Retinal pigment epithelial cell (primary cell): Measurements from ENCODE around the gene ZNF385C.

Experiments used
- DNase-seq: peaks from one replicate; pipeline ENCODE4 v3.0.0-alpha.2; 2010; ENCODE audit warnings: low read depth
- H3K4me3 ChIP-seq: 2 replicates; pipeline ENCODE4 v1.5.1; 2011; ENCODE audit warnings: mild to moderate bottlenecking, low read length, control low read depth, moderate library complexity
- TF ChIP-seq, protein P1 (sequence below): conservative IDR thresholded peaks from 2 replicates; pipeline ENCODE4 v1.5.1; 2011; ENCODE audit warnings: low read depth, low read length, control low read depth, inconsistent platforms

ZNF385C gene

DNA sequence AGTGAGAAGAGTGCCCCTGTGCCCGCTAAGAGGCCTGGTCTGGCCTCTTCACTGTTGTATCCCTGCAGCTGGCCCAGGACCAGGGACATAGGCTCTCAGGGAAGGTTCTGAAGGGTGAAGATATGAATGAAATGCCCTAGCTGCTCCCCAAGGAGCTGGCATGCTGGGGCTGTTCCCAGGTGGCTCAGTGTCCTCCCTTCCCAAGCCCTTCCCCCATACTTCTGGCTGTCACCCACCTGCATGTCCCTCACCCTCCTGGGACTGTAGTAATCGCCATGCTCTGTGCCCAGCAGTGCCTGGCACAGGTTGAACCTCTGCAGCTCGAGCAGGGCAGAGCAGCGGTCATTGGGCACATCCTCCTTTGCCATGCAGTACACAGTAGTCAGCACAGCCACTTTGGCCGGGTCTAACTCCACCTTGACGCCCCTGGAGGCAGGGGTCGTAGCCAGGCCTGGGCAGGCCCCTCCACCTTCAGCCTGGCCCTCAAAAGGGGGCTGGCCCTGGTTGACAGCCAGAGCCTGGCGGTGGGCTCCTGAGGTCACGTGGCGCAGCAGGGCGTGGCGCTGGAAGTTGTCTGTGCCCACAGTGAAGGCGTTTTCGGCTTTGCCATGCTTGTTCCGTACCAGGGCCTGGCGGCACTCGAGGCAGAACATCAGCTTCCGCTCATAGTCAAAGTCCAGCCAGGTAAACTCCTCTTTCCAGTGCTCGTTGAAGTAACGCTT is 55.5 kb downstream of the ZNF385C start:
- DNase-seq: no peak
- no peak overlapping the region for H3K4me3 ChIP-seq
- TF ChIP-seq, protein P1, sequence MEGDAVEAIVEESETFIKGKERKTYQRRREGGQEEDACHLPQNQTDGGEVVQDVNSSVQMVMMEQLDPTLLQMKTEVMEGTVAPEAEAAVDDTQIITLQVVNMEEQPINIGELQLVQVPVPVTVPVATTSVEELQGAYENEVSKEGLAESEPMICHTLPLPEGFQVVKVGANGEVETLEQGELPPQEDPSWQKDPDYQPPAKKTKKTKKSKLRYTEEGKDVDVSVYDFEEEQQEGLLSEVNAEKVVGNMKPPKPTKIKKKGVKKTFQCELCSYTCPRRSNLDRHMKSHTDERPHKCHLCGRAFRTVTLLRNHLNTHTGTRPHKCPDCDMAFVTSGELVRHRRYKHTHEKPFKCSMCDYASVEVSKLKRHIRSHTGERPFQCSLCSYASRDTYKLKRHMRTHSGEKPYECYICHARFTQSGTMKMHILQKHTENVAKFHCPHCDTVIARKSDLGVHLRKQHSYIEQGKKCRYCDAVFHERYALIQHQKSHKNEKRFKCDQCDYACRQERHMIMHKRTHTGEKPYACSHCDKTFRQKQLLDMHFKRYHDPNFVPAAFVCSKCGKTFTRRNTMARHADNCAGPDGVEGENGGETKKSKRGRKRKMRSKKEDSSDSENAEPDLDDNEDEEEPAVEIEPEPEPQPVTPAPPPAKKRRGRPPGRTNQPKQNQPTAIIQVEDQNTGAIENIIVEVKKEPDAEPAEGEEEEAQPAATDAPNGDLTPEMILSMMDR: no peak

DNA sequence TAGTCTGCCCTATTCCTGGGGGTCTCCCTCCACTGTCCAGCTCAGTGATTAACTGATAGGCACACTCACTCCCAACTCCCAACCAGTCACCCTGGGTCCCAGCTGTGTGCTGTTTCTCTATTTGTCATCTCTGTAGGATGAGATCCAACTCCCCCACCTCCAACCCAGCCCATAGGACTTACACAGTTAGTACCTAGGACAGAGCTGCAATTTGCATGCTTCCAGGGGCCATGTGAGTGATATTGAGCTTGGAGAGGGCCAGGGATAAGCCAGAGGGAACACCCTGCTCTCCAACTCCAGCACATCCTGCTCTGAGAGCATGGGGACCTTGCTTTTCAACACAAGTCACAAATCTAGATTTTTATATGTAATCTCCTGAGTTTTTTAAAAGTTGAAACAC is 56.7 kb downstream of the ZNF385C start:
- no peak overlapping the region for H3K4me3 ChIP-seq
- TF ChIP-seq, protein P1: no peak
- no peak for DNase-seq

DNA sequence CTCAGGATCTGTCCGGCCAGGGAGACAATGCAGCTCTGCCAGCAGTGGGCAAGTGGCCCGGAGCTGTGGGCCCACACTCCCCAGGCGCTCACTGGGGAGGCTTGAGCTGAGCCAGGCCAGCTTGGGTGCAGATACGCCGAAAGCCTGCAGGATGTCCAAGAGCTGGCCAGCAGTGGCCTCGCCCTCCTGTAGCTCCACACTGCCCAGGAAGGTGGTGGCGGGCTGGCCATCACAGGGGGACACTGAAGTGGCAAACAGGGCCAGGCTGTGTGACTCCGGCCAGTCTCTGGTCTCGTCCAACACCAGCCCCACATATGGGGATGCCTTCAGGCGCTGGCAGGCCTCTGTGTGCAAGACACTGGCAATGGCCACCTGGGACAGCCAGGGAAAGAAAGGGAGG is 57.5 kb downstream of the ZNF385C start:
- no peak overlapping the region for H3K4me3 ChIP-seq
- TF ChIP-seq, protein P1: no peak
- no peak for DNase-seq

DNA sequence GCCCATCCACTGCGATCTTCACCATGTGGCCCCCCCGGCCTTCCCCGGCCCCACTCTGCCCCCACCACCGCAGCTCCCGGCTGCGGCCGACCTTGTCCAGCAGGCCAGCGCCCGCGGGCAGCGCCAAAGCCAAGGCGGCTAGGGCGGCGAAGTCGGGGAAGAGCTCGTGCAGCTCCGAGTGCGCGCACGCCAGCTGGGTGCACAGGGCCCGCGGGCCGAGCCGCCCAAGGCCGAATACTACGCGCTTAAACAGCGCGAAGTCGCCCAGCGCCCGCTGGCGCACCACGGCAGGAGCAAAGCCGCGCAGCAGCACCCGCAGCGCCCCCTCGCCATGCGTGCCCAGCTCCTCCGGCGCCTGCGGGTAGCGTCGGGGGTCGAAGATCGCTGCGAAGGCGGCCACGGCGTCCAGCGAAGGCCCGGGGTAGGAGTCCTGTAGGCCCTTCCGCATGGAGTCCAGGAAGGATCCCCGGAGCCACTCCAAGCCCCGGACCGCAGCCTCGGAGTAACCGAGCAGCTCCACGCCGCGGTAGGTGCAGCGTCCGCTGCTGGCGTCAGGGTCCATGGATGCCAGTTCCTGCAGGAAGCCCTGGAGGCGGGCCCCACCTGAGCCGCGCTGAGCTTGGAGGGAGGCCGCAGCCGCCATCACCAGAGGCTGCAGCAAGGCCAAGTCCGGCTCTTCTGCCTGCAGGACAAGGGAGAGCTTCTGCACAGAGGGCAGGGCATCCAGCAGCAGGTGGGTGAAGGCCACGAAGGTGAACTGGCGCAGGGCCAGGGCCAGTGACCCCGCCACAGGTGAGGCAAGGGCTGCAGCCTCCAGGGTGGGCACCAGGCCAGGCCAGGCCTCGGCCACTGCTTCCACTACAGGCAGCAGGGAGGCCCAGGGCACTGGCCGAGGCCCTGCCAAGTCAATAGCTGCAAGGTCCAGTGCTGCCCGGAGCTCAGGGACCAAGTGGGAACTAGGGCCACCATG is 58.2 kb downstream of the ZNF385C start:
- DNase-seq: no peak
- no peak overlapping the region for H3K4me3 ChIP-seq
- TF ChIP-seq, protein P1: no peak

DNA sequence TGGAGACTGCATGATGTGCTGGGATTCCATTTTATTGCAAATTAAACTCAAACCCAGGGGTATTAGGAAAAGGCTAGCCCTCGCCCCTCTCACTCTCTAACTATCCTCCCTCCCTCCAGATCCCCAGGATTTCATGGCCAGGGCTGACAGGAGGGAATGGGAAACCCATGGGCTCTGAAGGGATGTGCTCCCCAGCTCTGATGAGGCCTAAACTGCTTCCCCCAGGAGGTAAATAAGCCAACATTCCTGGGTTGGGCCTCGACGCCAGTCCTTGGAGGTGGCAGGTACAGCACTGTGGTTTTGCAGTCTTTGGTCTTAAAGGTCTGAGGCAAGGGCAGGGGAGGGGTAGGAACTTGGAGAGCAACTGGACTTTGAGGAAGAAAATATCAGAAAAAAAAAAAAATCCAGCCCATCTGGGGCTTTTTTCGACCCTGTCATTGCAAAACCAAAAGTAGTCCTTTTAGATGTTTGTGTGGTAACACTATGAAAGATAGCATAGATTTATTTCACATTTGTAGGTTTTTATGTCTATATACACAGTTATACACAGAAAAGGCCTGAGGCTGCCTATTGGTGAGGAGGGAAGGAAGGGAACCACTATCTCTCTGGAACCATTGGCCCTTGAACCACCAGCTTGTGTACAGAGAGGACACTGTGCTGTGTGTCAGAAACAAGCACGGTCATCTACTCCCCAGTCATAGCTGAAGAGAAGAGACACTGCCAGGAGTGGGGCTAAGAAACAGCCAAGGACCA is 59.9 kb downstream of the ZNF385C start:
- H3K4me3 ChIP-seq: no peak overlapping the region
- TF ChIP-seq, protein P1: no peak
- no peak for DNase-seq

DNA sequence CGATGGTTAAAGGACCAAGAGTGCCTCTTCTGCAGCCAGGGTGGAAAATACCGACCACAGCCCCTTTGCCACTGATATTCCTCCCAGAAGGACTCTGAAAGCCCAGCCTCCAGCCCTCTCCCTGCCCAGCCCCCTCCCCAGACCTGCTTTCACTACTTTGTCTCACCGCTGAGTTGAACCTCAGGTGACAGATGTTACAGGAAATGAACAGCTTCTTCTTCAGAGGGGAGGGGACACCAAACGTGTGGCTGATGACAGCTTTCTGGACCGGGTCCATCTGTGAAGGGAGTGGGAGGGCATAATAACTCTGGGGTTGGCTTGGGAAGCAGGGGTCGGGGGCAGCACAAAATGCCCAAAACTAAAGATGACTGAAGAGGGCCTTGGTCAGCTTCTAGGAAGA is 64.2 kb downstream of the ZNF385C start:
- no peak for DNase-seq
- H3K4me3 ChIP-seq: no peak overlapping the region

More for the DNA sequence above, 64.2 kb downstream of the ZNF385C start:
- TF ChIP-seq, protein P1: no peak
